Endodermal cell (in vitro differentiated cells): Measurements from ENCODE around the gene NPPC. TPM values are rescaled to one million over a fixed set of nuclear protein-coding genes. Genes with fewer than 3 reads are reported as not detected.

ENCODE experiments used
- DNase-seq: peaks from one replicate; pipeline ENCODE4 v3.0.0-alpha.2; 2017
- H3K27ac ChIP-seq: 2 replicates; pipeline ENCODE4 v1.5.1; 2013; ENCODE audit warnings: mild to moderate bottlenecking, low read depth, low read length, moderate library complexity
- H3K27me3 ChIP-seq: 2 replicates; pipeline ENCODE4 v1.6.1; 2013; ENCODE audit warnings: mild to moderate bottlenecking, low read length, moderate library complexity; ENCODE audit not compliant: insufficient read depth, control insufficient read depth, poor library complexity, severe bottlenecking
- H3K36me3 ChIP-seq: 2 replicates; pipeline ENCODE4 v1.7.0; 2013; ENCODE audit warnings: mild to moderate bottlenecking, low read length, moderate library complexity; ENCODE audit not compliant: control insufficient read depth, insufficient read depth
- H3K4me1 ChIP-seq: one replicate; pipeline ENCODE4 v1.7.0; 2013; ENCODE audit warnings: low read length; ENCODE audit not compliant: control insufficient read depth, insufficient read depth
- H3K4me3 ChIP-seq: 2 replicates; pipeline ENCODE4 v1.5.1; 2013; ENCODE audit warnings: mild to moderate bottlenecking, low read length, moderate library complexity
- H3K9ac ChIP-seq: 2 replicates; pipeline ENCODE4 v1.6.1; 2013; ENCODE audit warnings: mild to moderate bottlenecking, low read length, moderate library complexity; ENCODE audit not compliant: poor library complexity, severe bottlenecking; ENCODE audit errors: extremely low read depth
- H3K9me3 ChIP-seq: 2 replicates; pipeline ENCODE4 v1.6.1; 2013; ENCODE audit warnings: mild to moderate bottlenecking, low read length, moderate library complexity; ENCODE audit not compliant: control insufficient read depth
- H3K27ac Mint-ChIP-seq: 2 replicates; pipeline ENCODE4 v1.8.0; 2020; ENCODE audit warnings: mixed read lengths
- H3K27me3 Mint-ChIP-seq: 2 replicates; pipeline ENCODE4 v1.8.0; 2021; ENCODE audit warnings: mild to moderate bottlenecking, mixed read lengths; ENCODE audit not compliant: insufficient read depth
- H3K36me3 Mint-ChIP-seq: 2 replicates; pipeline ENCODE4 v1.8.0; 2020; ENCODE audit warnings: low read depth, mixed read lengths
- H3K4me1 Mint-ChIP-seq: 2 replicates; pipeline ENCODE4 v1.8.0; 2020; ENCODE audit warnings: mixed read lengths
- H3K4me3 Mint-ChIP-seq: 2 replicates; pipeline ENCODE4 v1.8.0; 2020; ENCODE audit warnings: mild to moderate bottlenecking, moderate library complexity, mixed read lengths
- H3K9me3 Mint-ChIP-seq: 2 replicates; pipeline ENCODE4 v1.8.0; 2020; ENCODE audit warnings: mild to moderate bottlenecking, mixed read lengths
- CTCF ChIP-seq: fragments of 200-600 bp; sonication (generic); conservative IDR thresholded peaks from 2 replicates; pipeline ENCODE4 v1.5.0; 2021; ENCODE audit warnings: antibody characterized with exemption, mild to moderate bottlenecking
- WGBS, 2 experiments: methylation state at CpG; one replicate each; pipeline versions ENCODE4 v1.1.5 to v1.1.7; 2013; ENCODE audit warnings: missing lambda C conversion rate in 2 of 2, mixed read lengths in 1 of 2; ENCODE audit not compliant: insufficient coverage in 1 of 2, insufficient read length in 1 of 2; 5-methylcytosine and 5-hydroxymethylcytosine counted together
- total RNA-seq, 2 donors: library from RNA; stranded (reverse); fragmentation: NEBNext Ultra II Directional in 1 of 2; extraction: Animal tissue kit (Norgen Biotek cat#: 25700) in 1 of 2; gene quantifications; 2 replicates in 1 of 2; 3 replicates in 1 of 2; pipeline ENCODE4 v1.2.1, GENCODE V29; 2021

Gene NPPC
- total RNA-seq, 2 donors from 2014 or later = 0.84 TPM; not detected in 1

GRCh38 chr2:231946241-231946814 is 20.1 kb upstream of the NPPC start:
- Histone ChIP-seq H3K27ac (no peak overlapping the region), H3K36me3 (no peaks in the 10 kb centered on the region), H3K4me3 (no peak overlapping the region), H3K9me3 (no peaks in the 10 kb centered on the region), H3K27me3 (peaks cover 5% of the 10 kb centered on the region), H3K4me1 (no peaks in the 10 kb centered on the region), H3K9ac (no peak overlapping the region)
- H3K27me3 Mint-ChIP-seq = peaks cover 5% of the 10 kb centered on the region
- no peak for TF ChIP-seq CTCF
- no peaks in the 10 kb centered on the region for H3K9me3 Mint-ChIP-seq
- H3K4me3 Mint-ChIP-seq = no peak overlapping the region
- no peak overlapping the region for H3K27ac Mint-ChIP-seq
- no peaks in the 10 kb centered on the region for H3K4me1 Mint-ChIP-seq
- no peak for DNase-seq
- WGBS, 2 experiments = 93 to 96% methylated on average over 10 to 15 of the region's 15 CpGs
- H3K36me3 Mint-ChIP-seq = no peaks in the 10 kb centered on the region

GRCh38 chr2:231942180-231942579 is 16.0 kb upstream of the NPPC start:
- no peaks in the 10 kb centered on the region for H3K4me1 ChIP-seq
- Mint-ChIP-seq H3K4me1 (no peaks in the 10 kb centered on the region), H3K36me3 (no peaks in the 10 kb centered on the region), H3K9me3 (no peaks in the 10 kb centered on the region), H3K4me3 (no peak overlapping the region), H3K27me3 (peaks cover 2% of the 10 kb centered on the region), H3K27ac (no peak overlapping the region)
- H3K9ac ChIP-seq = no peak overlapping the region
- H3K36me3 ChIP-seq = no peaks in the 10 kb centered on the region
- no peaks in the 10 kb centered on the region for H3K9me3 ChIP-seq
- no peak for TF ChIP-seq CTCF
- H3K4me3 ChIP-seq = no peak overlapping the region
- no peak for DNase-seq
- no peak overlapping the region for H3K27ac ChIP-seq
- no peaks in the 10 kb centered on the region for H3K27me3 ChIP-seq
- 80 to 87% methylated on average over 2 to 6 of the region's 6 CpGs for WGBS, 2 experiments

- H3K9ac ChIP-seq = no peak overlapping the region
- H3K27me3 Mint-ChIP-seq = peaks cover 2% of the 10 kb centered on the region
- no peaks in the 10 kb centered on the region for H3K4me1 Mint-ChIP-seq
- H3K9me3 Mint-ChIP-seq = no peaks in the 10 kb centered on the region
- TF ChIP-seq CTCF = no peak
- no peak overlapping the region for H3K4me3 ChIP-seq
- H3K4me1 ChIP-seq = no peaks in the 10 kb centered on the region
- WGBS, 2 experiments = 91% methylated on average over 7 to 12 of the region's 12 CpGs
- no peaks in the 10 kb centered on the region for H3K9me3 ChIP-seq
- DNase-seq = no peak
- H3K4me3 Mint-ChIP-seq = no peak overlapping the region
- no peaks in the 10 kb centered on the region for H3K36me3 ChIP-seq
- no peaks in the 10 kb centered on the region for H3K27me3 ChIP-seq
- no peaks in the 10 kb centered on the region for H3K36me3 Mint-ChIP-seq
- H3K27ac Mint-ChIP-seq = no peak overlapping the region
- no peak overlapping the region for H3K27ac ChIP-seq
Observed at GRCh38 chr2:231941673-231942072, 15.5 kb upstream of the NPPC start.
